IPS DF 6.9 (cell line): ENCODE results near the gene NTSR1.

ENCODE experiments used
- DNase-seq: peaks from one replicate; pipeline ENCODE4 v3.0.0-alpha.2; 2013; ENCODE audit warnings: low read depth, low spot score
- H3K27ac ChIP-seq: one replicate; pipeline ENCODE4 v1.5.1; 2013; ENCODE audit warnings: low read length, control low read depth
- H3K27me3 ChIP-seq: 2 replicates; pipeline ENCODE4 v1.6.1; 2013; ENCODE audit warnings: mild to moderate bottlenecking, low read length; ENCODE audit not compliant: control insufficient read depth, insufficient read depth
- H3K36me3 ChIP-seq: 2 replicates; pipeline ENCODE4 v1.6.1; 2013; ENCODE audit warnings: low read length; ENCODE audit not compliant: control insufficient read depth, insufficient read depth
- H3K4me1 ChIP-seq: 2 replicates; pipeline ENCODE4 v1.6.1; 2013; ENCODE audit warnings: low read length; ENCODE audit not compliant: control insufficient read depth, insufficient read depth
- H3K4me3 ChIP-seq: 2 replicates; pipeline ENCODE4 v1.5.1; 2013; ENCODE audit warnings: mild to moderate bottlenecking, low read length
- H3K9me3 ChIP-seq: 2 replicates; pipeline ENCODE4 v1.6.1; 2013; ENCODE audit warnings: low read length, inconsistent platforms; ENCODE audit not compliant: control insufficient read depth, insufficient read depth
- WGBS: extraction: QIAGEN DNeasy Blood & Tissue Kit; methylation state at CpG from one replicate; pipeline ENCODE4 v1.1.7; 2013; ENCODE audit warnings: mixed read lengths, missing lambda C conversion rate; ENCODE audit not compliant: insufficient read length, insufficient coverage; 5-methylcytosine and 5-hydroxymethylcytosine counted together

NTSR1 gene

DNA sequence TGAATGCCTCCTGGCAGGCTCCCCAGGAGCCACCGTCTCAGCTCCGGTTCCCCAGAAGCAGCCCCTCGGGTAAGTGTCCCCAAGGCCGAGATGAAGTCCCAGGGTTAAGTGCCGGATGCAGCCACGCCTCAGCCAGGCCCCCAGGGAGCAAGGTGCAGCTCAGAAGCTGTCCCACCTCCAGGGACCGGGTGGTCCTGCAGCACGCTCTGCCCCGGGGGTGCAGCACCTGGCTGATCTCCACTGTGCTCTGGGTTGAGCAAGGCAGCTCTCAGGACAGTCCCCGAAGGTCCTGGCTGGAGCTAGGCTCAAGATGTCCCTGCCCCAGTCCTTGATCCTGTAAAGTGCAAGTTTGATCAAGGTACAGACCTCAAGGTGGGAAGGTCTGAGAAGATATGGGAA, 15.1 kb upstream of the NTSR1 start:
- no peaks in the 10 kb centered on the region for H3K36me3 ChIP-seq
- H3K27ac ChIP-seq = no peak overlapping the region
- WGBS = no CpG with 5 or more reads among the region's 10 CpGs
- no peaks in the 10 kb centered on the region for H3K9me3 ChIP-seq
- no peaks in the 10 kb centered on the region; the same call in 1 of the 2 replicates for H3K4me1 ChIP-seq
- no peak overlapping the region for H3K4me3 ChIP-seq
- H3K27me3 ChIP-seq = no peaks in the 10 kb centered on the region
- no peak for DNase-seq

DNA sequence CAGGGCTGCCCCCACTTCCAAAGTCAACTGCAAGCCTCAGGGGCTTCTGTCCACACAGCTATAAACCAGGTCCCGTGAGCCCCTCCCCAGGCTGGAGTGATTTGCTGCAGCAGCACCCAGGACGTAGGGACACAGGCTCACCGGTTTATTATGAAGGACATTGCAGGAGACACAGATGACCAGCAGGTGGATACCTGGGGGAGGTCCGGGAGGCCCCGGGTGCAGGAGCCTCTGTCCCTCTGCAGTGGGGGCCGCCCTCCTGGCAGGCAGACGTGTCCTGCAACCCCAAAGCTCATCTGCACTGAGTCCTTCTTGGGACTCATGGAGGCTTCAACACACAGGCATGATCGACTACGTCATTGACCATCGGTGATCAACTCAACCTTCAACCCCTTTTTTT, 14.5 kb upstream of the NTSR1 start:
- Histone ChIP-seq H3K27ac (no peak overlapping the region), H3K4me1 (no peaks in the 10 kb centered on the region), H3K4me3 (no peak overlapping the region), H3K27me3 (no peaks in the 10 kb centered on the region), H3K36me3 (no peaks in the 10 kb centered on the region), H3K9me3 (no peaks in the 10 kb centered on the region)
- DNase-seq = no peak
- WGBS = no CpG with 5 or more reads among the region's 10 CpGs

DNA sequence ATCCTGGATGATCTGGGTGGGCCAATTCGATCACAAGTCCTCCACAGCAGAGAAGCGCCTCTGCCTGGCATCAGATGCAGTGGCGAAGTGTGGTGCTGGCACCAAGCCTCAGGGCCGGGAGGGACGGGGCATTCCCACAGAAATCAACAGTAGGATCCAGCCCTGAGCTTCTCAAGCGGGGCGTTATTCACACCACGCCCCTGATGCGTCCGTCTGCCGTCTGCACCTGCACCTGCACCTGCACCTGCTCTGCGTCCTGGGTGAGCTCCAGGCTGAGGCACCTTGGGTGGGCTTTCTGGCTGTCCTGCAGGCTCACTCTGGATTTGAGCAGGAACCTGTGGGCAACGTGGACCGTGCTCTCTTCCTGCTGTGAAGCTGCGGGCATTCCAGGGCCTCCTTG, 13.8 kb upstream of the NTSR1 start:
- Histone ChIP-seq H3K9me3 (no peaks in the 10 kb centered on the region), H3K27me3 (no peaks in the 10 kb centered on the region), H3K4me3 (no peak overlapping the region; the same call in 1 of the 2 replicates), H3K36me3 (no peaks in the 10 kb centered on the region), H3K4me1 (no peaks in the 10 kb centered on the region), H3K27ac (no peak overlapping the region)
- DNase-seq = no peak
- WGBS = no CpG with 5 or more reads among the region's 15 CpGs

DNA sequence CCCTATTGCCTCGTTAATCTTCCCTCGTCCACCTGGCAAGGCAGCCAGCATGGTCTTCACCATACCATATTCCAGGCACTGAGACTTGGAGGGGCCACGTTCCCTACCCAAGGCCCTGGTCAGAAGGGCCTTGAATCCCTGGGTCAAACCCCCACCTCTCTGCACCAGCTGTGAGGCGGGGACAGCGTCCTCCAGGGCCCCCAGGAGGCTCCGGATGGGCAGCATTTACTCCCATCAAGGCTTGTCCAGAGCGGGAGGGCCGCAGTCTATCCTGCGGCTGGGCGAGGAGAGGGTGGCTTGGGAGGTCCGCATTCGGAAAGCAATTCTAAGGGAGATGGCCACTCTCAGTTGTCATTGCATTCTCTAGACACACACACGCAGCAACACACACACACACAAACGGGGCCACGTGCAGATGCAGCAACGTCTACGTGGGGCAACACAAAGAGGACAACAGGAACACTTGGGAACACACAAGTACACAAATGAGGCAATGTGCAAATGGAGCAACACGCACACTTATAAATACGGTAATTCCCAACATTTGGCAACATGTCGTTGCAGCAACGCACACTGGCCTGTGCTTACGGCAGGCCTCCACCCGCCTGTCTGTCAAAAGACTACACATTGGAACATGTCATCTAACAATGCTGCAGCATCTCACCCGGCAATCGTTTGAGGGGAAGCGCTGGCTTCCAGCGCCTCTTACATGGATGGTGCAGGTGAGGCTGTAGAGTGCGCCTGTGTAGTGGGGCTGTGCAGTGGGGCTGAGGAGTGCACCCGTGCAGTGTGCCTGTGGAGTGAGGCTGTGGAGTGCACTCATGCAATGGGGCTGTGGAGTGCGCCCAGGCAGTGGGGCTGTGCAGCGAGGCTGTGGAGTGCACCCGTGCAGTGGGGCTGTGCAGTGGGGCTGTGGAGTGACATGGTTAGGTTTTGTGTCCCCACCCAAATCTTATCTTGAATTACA, 12.9 kb upstream of the NTSR1 start:
- DNase-seq = no peak
- Histone ChIP-seq H3K27me3 (no peaks in the 10 kb centered on the region), H3K4me3 (no peak overlapping the region), H3K36me3 (no peaks in the 10 kb centered on the region), H3K27ac (no peak overlapping the region), H3K9me3 (no peaks in the 10 kb centered on the region), H3K4me1 (no peaks in the 10 kb centered on the region)
- no CpG with 5 or more reads among the region's 32 CpGs for WGBS

DNA sequence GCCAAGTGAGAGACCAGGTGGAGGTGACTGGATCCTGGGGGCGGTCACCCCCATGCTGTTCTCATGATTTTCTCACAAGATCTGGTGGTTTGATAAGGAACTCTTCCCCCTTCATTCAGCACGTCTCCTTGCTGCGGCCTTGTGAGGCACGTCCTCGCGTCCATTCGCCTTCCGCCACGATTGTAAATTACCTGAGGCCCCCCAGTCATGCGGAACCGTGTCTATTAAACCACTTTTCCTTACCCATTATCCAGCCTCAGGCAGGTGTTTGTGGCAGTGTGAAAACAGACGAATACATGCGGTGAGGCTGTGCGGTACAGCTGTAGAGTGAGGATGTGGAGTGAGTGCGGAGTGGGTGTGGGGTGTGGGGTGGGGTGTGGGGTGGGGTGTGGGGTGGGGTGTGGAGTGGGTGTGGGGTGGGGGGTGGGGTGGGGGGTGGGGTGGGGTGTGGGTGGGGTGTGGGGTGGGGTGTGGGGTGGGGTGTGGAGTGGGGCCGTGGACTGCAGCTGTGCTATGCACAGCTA, 12.1 kb upstream of the NTSR1 start:
- H3K4me1 ChIP-seq = no peaks in the 10 kb centered on the region
- no peaks in the 10 kb centered on the region for H3K36me3 ChIP-seq
- no peak overlapping the region for H3K27ac ChIP-seq
- no peak overlapping the region for H3K4me3 ChIP-seq
- no peaks in the 10 kb centered on the region for H3K27me3 ChIP-seq
- WGBS = no CpG with 5 or more reads among the region's 16 CpGs
- no peak for DNase-seq
- H3K9me3 ChIP-seq = no peaks in the 10 kb centered on the region

DNA sequence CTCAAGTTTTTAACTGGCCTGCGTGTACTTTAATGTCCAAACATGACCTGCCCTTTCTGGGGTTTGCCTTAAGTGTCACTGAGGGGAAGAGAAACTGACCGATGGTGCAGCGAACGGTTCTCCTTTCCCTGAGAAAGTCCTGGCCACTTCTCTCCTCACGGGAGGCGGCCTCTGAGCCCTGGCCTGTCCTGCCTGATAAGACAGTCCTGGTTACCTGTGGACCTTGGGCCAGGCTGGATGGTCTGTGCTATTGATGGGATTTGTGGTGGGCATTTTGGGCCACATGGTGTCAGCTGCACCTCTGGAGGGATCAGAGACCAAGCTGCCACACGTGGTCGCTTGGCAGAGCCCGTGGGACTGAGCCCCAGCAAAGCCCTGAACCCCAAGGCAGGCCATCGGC, 11.6 kb upstream of the NTSR1 start:
- WGBS = no CpG with 5 or more reads among the region's 10 CpGs
- Histone ChIP-seq H3K4me3 (no peak overlapping the region), H3K36me3 (no peaks in the 10 kb centered on the region), H3K27ac (no peak overlapping the region), H3K27me3 (no peaks in the 10 kb centered on the region), H3K4me1 (no peaks in the 10 kb centered on the region), H3K9me3 (no peaks in the 10 kb centered on the region)
- no peak for DNase-seq

DNA sequence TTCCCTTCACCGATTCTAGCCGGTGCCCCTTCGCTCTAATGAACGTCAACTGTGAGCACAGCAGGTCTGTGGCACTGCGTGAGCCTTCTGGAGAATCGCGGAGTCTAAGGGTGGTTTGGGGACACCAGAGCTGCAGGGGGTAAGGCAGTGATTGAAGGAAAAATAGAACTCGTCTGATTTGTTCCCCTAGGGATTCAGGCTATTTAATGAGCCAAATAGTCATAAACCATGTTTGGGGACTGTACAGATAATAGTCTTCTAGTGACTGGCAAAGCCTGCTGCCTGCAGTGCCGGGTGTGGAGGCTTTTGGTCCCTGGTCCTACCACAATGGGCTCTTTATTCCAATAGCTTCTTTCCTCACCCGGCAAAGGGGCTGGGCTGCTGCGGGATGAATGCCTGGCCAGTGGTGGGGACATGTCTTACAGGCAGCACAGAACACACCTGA, 11.1 kb upstream of the NTSR1 start:
- DNase-seq = no peak
- no peaks in the 10 kb centered on the region for H3K27me3 ChIP-seq
- no peak overlapping the region for H3K4me3 ChIP-seq
- H3K9me3 ChIP-seq = no peaks in the 10 kb centered on the region
- no peak overlapping the region for H3K27ac ChIP-seq
- WGBS = no CpG with 5 or more reads among the region's 11 CpGs
- no peaks in the 10 kb centered on the region for H3K4me1 ChIP-seq
- H3K36me3 ChIP-seq = no peaks in the 10 kb centered on the region

DNA sequence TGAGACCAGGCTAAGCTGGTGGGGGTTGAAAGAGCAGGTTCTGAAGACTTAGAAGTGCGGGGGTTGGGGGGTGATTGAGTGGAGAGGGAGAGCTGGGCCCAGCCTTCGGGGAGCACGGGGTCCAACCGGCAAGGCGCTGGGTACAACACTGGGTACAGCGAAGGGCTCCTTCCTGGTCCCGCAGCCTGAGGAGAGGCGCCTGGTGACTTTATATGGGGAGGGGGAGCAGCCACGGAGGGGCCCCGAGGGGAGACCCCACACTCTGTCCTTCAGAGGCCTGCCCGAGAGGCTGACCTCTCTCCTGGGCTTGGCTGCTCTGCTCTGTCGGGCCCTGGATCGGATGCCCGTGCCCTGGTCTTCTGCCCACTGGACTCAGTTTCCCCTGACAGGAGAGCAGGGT, 10.4 kb upstream of the NTSR1 start:
- Histone ChIP-seq H3K4me1 (no peaks in the 10 kb centered on the region), H3K27ac (no peak overlapping the region), H3K4me3 (no peak overlapping the region), H3K36me3 (no peaks in the 10 kb centered on the region), H3K27me3 (no peaks in the 10 kb centered on the region), H3K9me3 (no peaks in the 10 kb centered on the region)
- no CpG with 5 or more reads among the region's 14 CpGs for WGBS
- no peak for DNase-seq

DNA sequence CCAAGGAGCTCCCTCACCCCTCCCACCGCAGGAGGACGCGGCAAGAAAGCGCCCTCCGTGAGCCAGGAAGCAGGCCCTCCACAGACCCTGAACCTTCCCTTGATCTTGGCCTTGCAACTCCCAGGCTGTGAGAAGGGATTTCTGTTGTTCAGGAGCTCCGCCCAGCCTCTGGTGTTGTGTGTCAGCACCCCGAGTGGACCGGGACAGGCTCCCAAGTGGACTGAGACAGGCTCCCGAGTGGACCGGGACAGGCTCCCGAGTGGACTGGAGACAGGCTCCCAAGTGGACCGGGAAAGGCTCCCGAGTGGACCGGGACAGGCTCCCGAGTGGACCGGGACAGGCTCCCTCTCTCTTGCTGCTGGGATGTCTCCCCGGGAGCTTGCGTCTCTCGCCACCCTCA, 9.3 kb upstream of the NTSR1 start:
- Histone ChIP-seq H3K9me3 (no peaks in the 10 kb centered on the region), H3K4me1 (no peaks in the 10 kb centered on the region), H3K27ac (no peak overlapping the region), H3K27me3 (no peaks in the 10 kb centered on the region), H3K36me3 (no peaks in the 10 kb centered on the region), H3K4me3 (no peak overlapping the region)
- no CpG with 5 or more reads among the region's 19 CpGs for WGBS
- DNase-seq = no peak

DNA sequence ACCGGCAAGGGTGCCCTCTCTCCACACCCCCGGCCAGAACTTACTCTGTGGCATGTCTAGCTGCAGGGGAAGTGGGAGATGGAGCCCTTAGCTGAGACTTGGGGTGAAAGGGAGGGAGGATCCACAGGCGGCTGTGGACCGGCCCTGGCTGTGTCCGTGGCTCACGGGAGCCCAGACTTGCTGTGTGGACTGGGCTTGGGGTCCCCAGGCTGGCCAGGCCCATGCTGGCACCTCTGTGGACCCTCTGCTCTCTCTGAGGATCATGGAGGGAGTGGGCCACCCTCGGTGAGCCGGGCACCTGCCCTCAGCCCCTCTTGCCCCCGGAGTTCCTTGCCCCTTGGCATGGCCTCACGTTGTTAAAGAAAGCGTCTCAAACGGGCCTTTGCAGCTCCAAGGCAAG, 8.9 kb upstream of the NTSR1 start:
- Histone ChIP-seq H3K36me3 (no peaks in the 10 kb centered on the region), H3K4me1 (no peaks in the 10 kb centered on the region), H3K9me3 (no peaks in the 10 kb centered on the region), H3K4me3 (no peak overlapping the region), H3K27me3 (no peaks in the 10 kb centered on the region), H3K27ac (no peak overlapping the region)
- no CpG with 5 or more reads among the region's 12 CpGs for WGBS
- no peak for DNase-seq
